K562 (cell line): ENCODE measurements around the gene ERC2. TPM values are rescaled to one million over a fixed set of nuclear protein-coding genes. Genes with fewer than 3 reads are reported as not detected.

Source experiments
- ATAC-seq: fragments of 200-7000 bp; cut with Tn5 transposase; 3 replicates; pipeline ENCODE4 v1.9.1; 2020; ENCODE audit warnings: moderate library complexity
- BruUV-seq: library from RNA; stranded (reverse); fragments of 400-500 nt; replicated peaks from 2 replicates; lab custom pipeline; 2021; lab: Mats Ljungman, UMichigan
- CTCF ChIA-PET: fragments of 300-600 bp; formaldehyde crosslinking; extraction: SDS; loops from one replicate; lab custom pipeline; 2021; ENCODE audit warnings: low intra/inter-chr PET ratio; lab: Yijun Ruan, JAX
- POLR2A ChIA-PET: fragments of 300-600, 350-650 bp; sonication (Branson Sonifier 250); formaldehyde crosslinking; extraction: SDS; loops from one replicate; lab custom pipeline; 2021; ENCODE audit warnings: antibody characterized with exemption, inconsistent platforms; lab: Yijun Ruan, JAX
- DNase-seq, 4 experiments: peaks; one replicate each; pipeline versions ENCODE4 v3.0.0 to v3.0.0-alpha.2; 2011 to 2018; ENCODE audit warnings: low spot score in 3 of 4, mixed read lengths in 3 of 4; ENCODE audit errors: extremely low read depth in 1 of 4
- FAIRE-seq: peaks from 2 replicates; lab custom pipeline; 2011; peaks lifted over from hg19 to GRCh38; lab: Jason Lieb, UNC
- H2AFZ ChIP-seq: 2 replicates; pipeline ENCODE4 v1.6.0; 2011; ENCODE audit warnings: low read depth, low read length, control low read depth, inconsistent platforms
- H3K27ac ChIP-seq: fragments of 200-600 bp; 3 replicates; pipeline ENCODE4 v1.8.0; 2011; ENCODE audit warnings: low read depth, mild to moderate bottlenecking, control low read depth, inconsistent platforms, low read length, moderate library complexity, mixed read lengths; ENCODE audit errors: extremely low read depth
- H3K27me3 ChIP-seq, 2 experiments: fragments of 300-600 bp in 1 of 2; 2 replicates in 1 of 2; 3 replicates in 1 of 2; pipeline versions ENCODE4 v1.6.0 to v1.8.0; 2011; ENCODE audit warnings: inconsistent platforms in 2 of 2, low read length in 2 of 2, mild to moderate bottlenecking in 1 of 2, mixed read lengths in 1 of 2, moderate library complexity in 1 of 2; ENCODE audit not compliant: control insufficient read depth in 2 of 2, insufficient read depth in 2 of 2
- H3K36me3 ChIP-seq: fragments of 300-600 bp; 3 replicates; pipeline ENCODE4 v1.8.0; 2011; ENCODE audit warnings: mild to moderate bottlenecking, low read length, inconsistent platforms; ENCODE audit not compliant: control insufficient read depth, insufficient read depth
- H3K4me1 ChIP-seq, 2 experiments: fragments of 200-600 bp in 1 of 2; replicated peaks in 1 of 2; 2 replicates in 1 of 2; 3 replicates in 1 of 2; pipeline versions ENCODE4 v1.5.1 to v1.8.0; 2011; ENCODE audit warnings: inconsistent platforms in 2 of 2, low read length in 2 of 2, mild to moderate bottlenecking in 1 of 2, mixed read lengths in 1 of 2, moderate library complexity in 1 of 2; ENCODE audit not compliant: control insufficient read depth in 2 of 2, insufficient read depth in 2 of 2
- H3K4me2 ChIP-seq: 2 replicates; pipeline ENCODE4 v1.6.1; 2011; ENCODE audit warnings: low read length, control low read depth, inconsistent platforms, mixed read lengths; ENCODE audit not compliant: insufficient read depth
- H3K4me3 ChIP-seq: fragments of 200-600 bp; sonication (generic), shearing (Covaris generic); 2 replicates; pipeline ENCODE4 v1.5.1; 2016; ENCODE audit warnings: control low read depth, inconsistent platforms
- H3K79me2 ChIP-seq: fragments of 200-600 bp; 3 replicates; pipeline ENCODE4 v1.8.0; 2011; ENCODE audit warnings: low read length, inconsistent platforms; ENCODE audit not compliant: control insufficient read depth, insufficient read depth
- H3K9ac ChIP-seq, 2 experiments: 2 replicates each; pipeline versions ENCODE4 v1.6.0 to v1.6.1; 2011; ENCODE audit warnings: low read depth in 2 of 2, low read length in 2 of 2, control low read depth in 1 of 2, inconsistent platforms in 1 of 2, mild to moderate bottlenecking in 1 of 2, mixed read lengths in 1 of 2; ENCODE audit not compliant: insufficient read depth in 1 of 2
- H3K9me1 ChIP-seq: one replicate; pipeline ENCODE4 v1.6.0; 2011; ENCODE audit warnings: inconsistent platforms, mild to moderate bottlenecking, low read length, moderate library complexity; ENCODE audit not compliant: control insufficient read depth, insufficient read depth
- H3K9me3 ChIP-seq: replicated peaks from 2 replicates; pipeline ENCODE4 v1.5.1; 2011; ENCODE audit warnings: low read depth, low read length, inconsistent platforms; ENCODE audit not compliant: control insufficient read depth, insufficient read depth
- H4K20me1 ChIP-seq: replicated peaks from 2 replicates; pipeline ENCODE4 v1.6.1; 2011; ENCODE audit warnings: low read length, inconsistent platforms, mixed read lengths; ENCODE audit not compliant: control insufficient read depth, insufficient read depth
- BRD4 ChIP-seq: fragments of 200-600 bp; sonication (generic); IDR thresholded peaks from 2 replicates; pipeline ENCODE4 v1.6.1; 2017; ENCODE audit warnings: inconsistent platforms
- FIP1L1 ChIP-seq: fragments of 200-400 bp; formaldehyde crosslinking; IDR thresholded peaks from 2 replicates; pipeline ENCODE4 v1.6.1; 2018; ENCODE audit warnings: mild to moderate bottlenecking, low read depth, low read length; ENCODE audit not compliant: poor library complexity, severe bottlenecking
- HNRNPLL ChIP-seq: fragments of 200-400 bp; formaldehyde crosslinking; IDR thresholded peaks from 2 replicates; pipeline ENCODE4 v1.6.1; 2017; ENCODE audit warnings: low read length, low read depth, mild to moderate bottlenecking; ENCODE audit not compliant: poor library complexity, severe bottlenecking
- KAT7 ChIP-seq: sonication (generic); formaldehyde crosslinking; IDR thresholded peaks from 2 replicates; pipeline ENCODE4 v1.8.0; 2022; ENCODE audit warnings: missing genetic modification reagents, mild to moderate bottlenecking, borderline replicate concordance
- MIER1 ChIP-seq: fragments of 450-650 bp; IDR thresholded peaks from 2 replicates; pipeline ENCODE4 v1.6.1; 2016; ENCODE audit warnings: antibody characterized with exemption, mild to moderate bottlenecking, low read depth
- NFXL1 ChIP-seq: fragments of 450-650 bp; formaldehyde crosslinking; IDR thresholded peaks from 2 replicates; pipeline ENCODE4 v1.4.0; 2021; ENCODE audit warnings: mild to moderate bottlenecking
- PCBP2 ChIP-seq: fragments of 200-400 bp; formaldehyde crosslinking; IDR thresholded peaks from 2 replicates; pipeline ENCODE4 v1.6.1; 2018; ENCODE audit warnings: low read length, low read depth, mild to moderate bottlenecking, moderate library complexity; ENCODE audit not compliant: poor library complexity, severe bottlenecking
- POLR2AphosphoS2 ChIP-seq: IDR thresholded peaks from 2 replicates; pipeline ENCODE4 v1.6.1; 2012; ENCODE audit warnings: low read length, improper control_type of control experiment
- RFX1 ChIP-seq: fragments of 450-650 bp; IDR thresholded peaks from 2 replicates; pipeline ENCODE4 v1.6.1; 2016; ENCODE audit warnings: mild to moderate bottlenecking, moderate library complexity
- TEAD4 ChIP-seq, 2 experiments: sonication (generic) in 1 of 2; formaldehyde crosslinking in 1 of 2; IDR thresholded peaks; 2 replicates each; pipeline versions ENCODE4 v1.6.1 to v1.8.0; 2012 to 2022; ENCODE audit warnings: borderline replicate concordance in 1 of 2, inconsistent platforms in 1 of 2, low read length in 1 of 2, mild to moderate bottlenecking in 1 of 2, missing genetic modification reagents in 1 of 2
- ZNF133 ChIP-seq: fragments of 250-450 bp; sonication (Bioruptor Pico); IDR thresholded peaks from 2 replicates; pipeline ENCODE4 v1.4.0; 2020; ENCODE audit warnings: mild to moderate bottlenecking
- ZNF75A ChIP-seq: fragments of 450-650 bp; formaldehyde crosslinking; IDR thresholded peaks from 2 replicates; pipeline ENCODE4 v1.4.0; 2020; ENCODE audit warnings: mild to moderate bottlenecking
- WGBS: fragments of 100-300 bp; shearing (Covaris generic); methylation state at CpG from one replicate; pipeline ENCODE4 v1.1.6; 2016; ENCODE audit warnings: low coverage, mixed read lengths; ENCODE audit not compliant: insufficient coverage; ENCODE audit errors: missing lambda C conversion rate; 5-methylcytosine and 5-hydroxymethylcytosine counted together
- in situ Hi-C: fragments of 300-500 bp; cut with MboI; formaldehyde crosslinking; loops from 4 replicates; pipeline ENCODE4 v1.15.0; 2018; ENCODE audit warnings: inconsistent platforms, mixed read lengths
- intact Hi-C: fragments of 100-400 bp; cut with micrococcal nuclease; formaldehyde crosslinking; loops from 2 replicates; pipeline ENCODE4 v1.14.2; 2022
- polyA plus RNA-seq, 8 experiments: library from polyadenylated mRNA; depleted of rRNA in 4 of 8; stranded (reverse) in 5 of 8; unstranded in 3 of 8; fragments of >200 nt; fragmentation: Nextera tagmentation in 2 of 8; fragmentation: Illumina TruSeq in 1 of 8; extraction: Ambion mirVana in 2 of 8; extraction: Trizol in 1 of 8; gene quantifications; 2 replicates each; pipeline versions ENCODE4 v1.2.1 to v1.2.3, GENCODE V29; 2011 to 2014; ENCODE audit warnings: inconsistent platforms in 1 of 8, missing spikeins in 1 of 8
- total RNA-seq, 7 experiments: library from RNA; depleted of rRNA in 6 of 7; stranded (reverse); fragments of >200 nt in 6 of 7; fragmentation: Illumina TruSeq in 2 of 7; extraction: Trizol in 2 of 7; gene quantifications; 2 replicates each; pipeline versions ENCODE4 v1.2.1 to v1.2.3, GENCODE V29; 2011 to 2021; ENCODE audit warnings: low replicate concordance in 1 of 7
- TF ChIP-seq, protein P1 (sequence below): fragments of 450-650 bp; conservative IDR thresholded peaks from 2 replicates; pipeline ENCODE4 v1.6.1; 2016; ENCODE audit warnings: missing genetic modification characterization, low read depth, mild to moderate bottlenecking, missing compliant biosample characterization, moderate library complexity
- TF ChIP-seq, protein P2 (sequence below): fragments of 450-650 bp; IDR thresholded peaks from 2 replicates; pipeline ENCODE4 v1.7.0; 2016; ENCODE audit warnings: borderline replicate concordance

ERC2 gene
- total and polyA plus RNA-seq, 9 of the 15 experiments (the other 6 are each of a cell fraction or from before 2014, with no cell fraction given): 0.04 to 0.18 (median 0.07) TPM; not detected in 2

DNA sequence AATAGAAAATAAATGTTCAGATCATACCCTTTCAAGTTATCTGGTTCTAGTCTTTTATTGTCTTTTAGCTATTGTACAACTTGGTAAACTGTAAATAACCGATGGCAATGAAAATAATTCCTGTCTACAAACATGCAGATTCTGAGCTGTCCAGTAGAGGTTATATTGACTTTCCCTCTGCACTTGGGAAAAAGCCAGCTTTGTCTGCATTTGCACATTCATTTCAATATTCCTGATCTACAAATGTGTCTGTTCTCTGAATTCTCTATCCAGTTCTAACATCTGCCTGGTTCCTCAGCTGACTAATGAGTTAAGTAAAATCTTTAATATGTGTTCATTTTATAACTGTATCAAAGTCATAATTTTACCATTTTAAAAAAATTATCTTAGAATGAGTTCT lies 408.5 kb downstream of the ERC2 start:
- no peaks in the 10 kb centered on the region for H3K27me3 ChIP-seq
- TF ChIP-seq MIER1 (no peak), ZNF133 (CRISPR knock-in tag) (no peak), PCBP2 (no peak), KAT7 (CRISPR knock-in tag) (no peak), TEAD4 (IDR thresholded peaks at IDR 0.05; ENCODE audit: low read length) (no peak), TEAD4 (CRISPR knock-in tag; IDR thresholded peaks at IDR 0.05; ENCODE audit: borderline replicate concordance) (no peak), RFX1 (no peak), BRD4 (no peak), ZNF75A (CRISPR knock-in tag) (no peak), NFXL1 (CRISPR knock-in tag) (no peak), POLR2AphosphoS2 (no peak), HNRNPLL (no peak), FIP1L1 (no peak)
- TF ChIP-seq, protein P1, sequence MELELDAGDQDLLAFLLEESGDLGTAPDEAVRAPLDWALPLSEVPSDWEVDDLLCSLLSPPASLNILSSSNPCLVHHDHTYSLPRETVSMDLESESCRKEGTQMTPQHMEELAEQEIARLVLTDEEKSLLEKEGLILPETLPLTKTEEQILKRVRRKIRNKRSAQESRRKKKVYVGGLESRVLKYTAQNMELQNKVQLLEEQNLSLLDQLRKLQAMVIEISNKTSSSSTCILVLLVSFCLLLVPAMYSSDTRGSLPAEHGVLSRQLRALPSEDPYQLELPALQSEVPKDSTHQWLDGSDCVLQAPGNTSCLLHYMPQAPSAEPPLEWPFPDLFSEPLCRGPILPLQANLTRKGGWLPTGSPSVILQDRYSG (tag): no peak
- TF ChIP-seq, protein P2, sequence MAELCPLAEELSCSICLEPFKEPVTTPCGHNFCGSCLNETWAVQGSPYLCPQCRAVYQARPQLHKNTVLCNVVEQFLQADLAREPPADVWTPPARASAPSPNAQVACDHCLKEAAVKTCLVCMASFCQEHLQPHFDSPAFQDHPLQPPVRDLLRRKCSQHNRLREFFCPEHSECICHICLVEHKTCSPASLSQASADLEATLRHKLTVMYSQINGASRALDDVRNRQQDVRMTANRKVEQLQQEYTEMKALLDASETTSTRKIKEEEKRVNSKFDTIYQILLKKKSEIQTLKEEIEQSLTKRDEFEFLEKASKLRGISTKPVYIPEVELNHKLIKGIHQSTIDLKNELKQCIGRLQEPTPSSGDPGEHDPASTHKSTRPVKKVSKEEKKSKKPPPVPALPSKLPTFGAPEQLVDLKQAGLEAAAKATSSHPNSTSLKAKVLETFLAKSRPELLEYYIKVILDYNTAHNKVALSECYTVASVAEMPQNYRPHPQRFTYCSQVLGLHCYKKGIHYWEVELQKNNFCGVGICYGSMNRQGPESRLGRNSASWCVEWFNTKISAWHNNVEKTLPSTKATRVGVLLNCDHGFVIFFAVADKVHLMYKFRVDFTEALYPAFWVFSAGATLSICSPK: no peak
- no peaks in the 10 kb centered on the region for H4K20me1 ChIP-seq
- FAIRE-seq (no peak), DNase-seq (no peak), ATAC-seq (no peak)
- H3K9me1 ChIP-seq: no peaks in the 10 kb centered on the region
- H3K79me2 ChIP-seq: no peaks in the 10 kb centered on the region
- CTCF ChIA-PET: no interaction called here
- in situ Hi-C loops: no loop called here
- no peaks in the 10 kb centered on the region for H3K4me1 ChIP-seq
- intact Hi-C loops: no loop called here
- no TSS peak for BruUV-seq
- H3K9ac ChIP-seq: no peak overlapping the region
- no peak overlapping the region for H3K27ac ChIP-seq
- H3K9me3 ChIP-seq: no peaks in the 10 kb centered on the region
- H3K36me3 ChIP-seq: no peaks in the 10 kb centered on the region
- H2AFZ ChIP-seq: no peak overlapping the region
- WGBS: 0% methylated on average over 1 of the region's 1 CpG
- POLR2A ChIA-PET: no interaction called here
- no peak overlapping the region for H3K4me2 ChIP-seq
- H3K4me3 ChIP-seq: no peak overlapping the region
